Uterus (tissue), 2 donors: Measurements from ENCODE around the gene TRPV2.

Experiments
- CTCF ChIP-seq, 4 experiments: fragments of 200-600 bp in 2 of 4; fragments of 450-650 bp in 2 of 4; sonication (generic) in 2 of 4; IDR thresholded peaks; one replicate each; pipeline ENCODE4 v1.5.1; 2016 to 2019; ENCODE audit warnings: antibody characterized with exemption in 4 of 4, mild to moderate bottlenecking in 2 of 4, moderate library complexity in 1 of 4
- POLR2A ChIP-seq, 2 donors: fragments of 450-650 bp; IDR thresholded peaks; one replicate each; pipeline ENCODE4 v1.6.1; 2016; ENCODE audit warnings: antibody characterized with exemption in 2 of 2, mild to moderate bottlenecking in 1 of 2, moderate library complexity in 1 of 2

GRCh38 chr17:16427020-16427419 lies 11.6 kb downstream of the TRPV2 start:
- no peak for TF ChIP-seq POLR2A (IDR thresholded peaks at IDR 0.05)
- no peak for TF ChIP-seq CTCF (IDR thresholded peaks at IDR 0.05)
